ENCODE data around the gene LPXN. TPM values are rescaled to one million over a fixed set of nuclear protein-coding genes. Genes with fewer than 3 reads are reported as not detected.

The LPXN gene
- total RNA-seq, 4 donors from 2014 or later, result 4.7 to 5.4 (median 5.3) TPM

- no peak overlapping the region for H3K4me3 ChIP-seq
- WGBS, 2 donors (ENCODE audit: low coverage in 1 of 2), result 58 to 67% methylated on average over 3 to 4 of the region's 4 CpGs
- no peak overlapping the region for H3K27ac ChIP-seq
- peak; percentile 52 to 81 (median 66) for TF ChIP-seq CTCF (IDR thresholded peaks at IDR 0.05)
- TF ChIP-seq POLR2A (IDR thresholded peaks at IDR 0.05), result no peak
- TF ChIP-seq EP300 (IDR thresholded peaks at IDR 0.05), result no peak
- no peak for TF ChIP-seq POLR2AphosphoS5 (IDR thresholded peaks at IDR 0.05)
- ATAC-seq, result no peak
- no peaks in the 10 kb centered on the region for H3K27me3 ChIP-seq
- peaks cover 0 to 66% of the 10 kb centered on the region in 2 donors for H3K36me3 ChIP-seq
- H3K4me1 ChIP-seq, result peaks cover 0 to 25% (median 0%) of the 10 kb centered on the region in 3 donors
- H3K9me3 ChIP-seq, result no peaks in the 10 kb centered on the region
Measured at GRCh38 chr11:58567889-58568512, 7.7 kb downstream of the LPXN start.

- ATAC-seq, result no peak
- H3K27ac ChIP-seq, result no peak overlapping the region
- H3K36me3 ChIP-seq, result peaks cover 0 to 73% of the 10 kb centered on the region in 2 donors
- H3K4me3 ChIP-seq, result no peak overlapping the region
- TF ChIP-seq POLR2A (IDR thresholded peaks at IDR 0.05) (no peak), POLR2AphosphoS5 (IDR thresholded peaks at IDR 0.05) (no peak), EP300 (IDR thresholded peaks at IDR 0.05) (no peak), CTCF (IDR thresholded peaks at IDR 0.05) (no peak)
- H3K9me3 ChIP-seq, result no peaks in the 10 kb centered on the region
- no peaks in the 10 kb centered on the region for H3K27me3 ChIP-seq
- peaks cover 0 to 7% (median 0%) of the 10 kb centered on the region in 3 donors for H3K4me1 ChIP-seq
Measured at GRCh38 chr11:58564231-58564630, 11.4 kb downstream of the LPXN start.

- no peak overlapping the region for H3K4me3 ChIP-seq
- H3K27me3 ChIP-seq, result no peaks in the 10 kb centered on the region
- H3K36me3 ChIP-seq, result peaks cover 0 to 57% of the 10 kb centered on the region in 2 donors
- no peak for ATAC-seq
- H3K9me3 ChIP-seq, result no peaks in the 10 kb centered on the region
- no peak overlapping the region for H3K27ac ChIP-seq
- no peaks in the 10 kb centered on the region for H3K4me1 ChIP-seq
- TF ChIP-seq POLR2AphosphoS5 (IDR thresholded peaks at IDR 0.05), result no peak
- no peak for TF ChIP-seq CTCF (IDR thresholded peaks at IDR 0.05)
- TF ChIP-seq POLR2A (IDR thresholded peaks at IDR 0.05), result no peak
- TF ChIP-seq EP300 (IDR thresholded peaks at IDR 0.05), result no peak
Measured at GRCh38 chr11:58562375-58562800, 13.3 kb downstream of the LPXN start.

- 69 to 85% methylated on average over 2 of the region's 2 CpGs for WGBS, 2 donors (ENCODE audit: low coverage in 1 of 2)
- Histone ChIP-seq H3K27ac (no peak overlapping the region), H3K4me1 (no peaks in the 10 kb centered on the region), H3K4me3 (no peak overlapping the region), H3K27me3 (no peaks in the 10 kb centered on the region), H3K36me3 (peaks cover 0 to 49% of the 10 kb centered on the region in 2 donors), H3K9me3 (no peaks in the 10 kb centered on the region)
- ATAC-seq, result no peak
- TF ChIP-seq CTCF (IDR thresholded peaks at IDR 0.05) (no peak), POLR2A (IDR thresholded peaks at IDR 0.05) (no peak), EP300 (IDR thresholded peaks at IDR 0.05) (no peak), POLR2AphosphoS5 (IDR thresholded peaks at IDR 0.05) (no peak)
Measured at GRCh38 chr11:58561394-58562098, 14.1 kb downstream of the LPXN start.

- Histone ChIP-seq H3K4me1 (no peaks in the 10 kb centered on the region), H3K27ac (no peak overlapping the region), H3K27me3 (no peaks in the 10 kb centered on the region), H3K9me3 (no peaks in the 10 kb centered on the region), H3K4me3 (no peak overlapping the region), H3K36me3 (peaks cover 0 to 45% of the 10 kb centered on the region in 2 donors)
- 39 to 70% methylated on average over 2 of the region's 2 CpGs for WGBS, 2 donors (ENCODE audit: low coverage in 1 of 2)
- ATAC-seq, result no peak
- TF ChIP-seq CTCF (IDR thresholded peaks at IDR 0.05) (no peak), POLR2AphosphoS5 (IDR thresholded peaks at IDR 0.05) (no peak)
Measured at GRCh38 chr11:58560842-58561241, 14.8 kb downstream of the LPXN start.

Data from gastroesophageal sphincter (tissue), 4 donors.